ENCODE results near the gene SLITRK3. TPM values are rescaled to one million over a fixed set of nuclear protein-coding genes. Genes with fewer than 3 reads are reported as not detected.
A peak's percentile ranks its signal among the peaks of the same experiment; 100 is the strongest.

SLITRK3 gene, protein sequence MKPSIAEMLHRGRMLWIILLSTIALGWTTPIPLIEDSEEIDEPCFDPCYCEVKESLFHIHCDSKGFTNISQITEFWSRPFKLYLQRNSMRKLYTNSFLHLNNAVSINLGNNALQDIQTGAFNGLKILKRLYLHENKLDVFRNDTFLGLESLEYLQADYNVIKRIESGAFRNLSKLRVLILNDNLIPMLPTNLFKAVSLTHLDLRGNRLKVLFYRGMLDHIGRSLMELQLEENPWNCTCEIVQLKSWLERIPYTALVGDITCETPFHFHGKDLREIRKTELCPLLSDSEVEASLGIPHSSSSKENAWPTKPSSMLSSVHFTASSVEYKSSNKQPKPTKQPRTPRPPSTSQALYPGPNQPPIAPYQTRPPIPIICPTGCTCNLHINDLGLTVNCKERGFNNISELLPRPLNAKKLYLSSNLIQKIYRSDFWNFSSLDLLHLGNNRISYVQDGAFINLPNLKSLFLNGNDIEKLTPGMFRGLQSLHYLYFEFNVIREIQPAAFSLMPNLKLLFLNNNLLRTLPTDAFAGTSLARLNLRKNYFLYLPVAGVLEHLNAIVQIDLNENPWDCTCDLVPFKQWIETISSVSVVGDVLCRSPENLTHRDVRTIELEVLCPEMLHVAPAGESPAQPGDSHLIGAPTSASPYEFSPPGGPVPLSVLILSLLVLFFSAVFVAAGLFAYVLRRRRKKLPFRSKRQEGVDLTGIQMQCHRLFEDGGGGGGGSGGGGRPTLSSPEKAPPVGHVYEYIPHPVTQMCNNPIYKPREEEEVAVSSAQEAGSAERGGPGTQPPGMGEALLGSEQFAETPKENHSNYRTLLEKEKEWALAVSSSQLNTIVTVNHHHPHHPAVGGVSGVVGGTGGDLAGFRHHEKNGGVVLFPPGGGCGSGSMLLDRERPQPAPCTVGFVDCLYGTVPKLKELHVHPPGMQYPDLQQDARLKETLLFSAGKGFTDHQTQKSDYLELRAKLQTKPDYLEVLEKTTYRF
- not detected for total RNA-seq (2013)
- not detected for polyA plus RNA-seq
- not detected in 2 replicates for polyA minus RNA-seq
- total RNA-seq: 0 to 0.46 (median 0) reads per million in 11 experiments

- peaks cover 0 to 20% (median 10%) of the 10 kb centered on the region in 7 donors for H3K9me3 Mint-ChIP-seq
- 5% methylated on average over 19 of the region's 43 CpGs for WGBS (ENCODE audit: insufficient coverage)
- intact Hi-C loops (cut with micrococcal nuclease): no loop called here
- H3K27me3 Mint-ChIP-seq (ENCODE audit: low read depth in 3 of 3): peaks cover 67 to 75% (median 73%) of the 10 kb centered on the region in 3 donors
- DNase-seq: no peak
- H3K4me1 Mint-ChIP-seq: peaks cover 17% of the 10 kb centered on the region
- Histone ChIP-seq H3K9me3 (replicated peaks in 1 of 2; ENCODE audit: control insufficient read depth in 1 of 2, insufficient read depth in 1 of 2, low read length in 2 of 2) (peaks cover 0 to 19% of the 10 kb centered on the region in 2 donors), H3K79me2 (ENCODE audit: insufficient read depth, low read length) (no peaks in the 10 kb centered on the region), H3K36me3 (replicated peaks in 1 of 2; ENCODE audit: control insufficient read depth in 1 of 2, insufficient read depth in 2 of 2, low read length in 2 of 2) (no peaks in the 10 kb centered on the region), H4K20me1 (ENCODE audit: insufficient read depth, low read length) (no peaks in the 10 kb centered on the region), H3K4me2 (replicated peaks; ENCODE audit: extremely low read depth, low read length, poor library complexity, severe bottlenecking) (no peak within 1 kb of the TSS), H3K9ac (ENCODE audit: insufficient read depth, low read length, poor library complexity, severe bottlenecking) (no peak within 1 kb of the TSS), H3K27ac (ENCODE audit: low read depth in 1 of 2, low read length in 2 of 2) (no peak within 1 kb of the TSS), H3K4me3 (replicated peaks in 1 of 3; ENCODE audit: low read depth in 2 of 3, low read length in 3 of 3) (no peak within 1 kb of the TSS), H2AFZ (ENCODE audit: insufficient read depth, low read depth, low read length, poor library complexity, severe bottlenecking) (no peak within 1 kb of the TSS), H3K27me3 (ENCODE audit: control insufficient read depth in 2 of 2, insufficient read depth in 2 of 2, low read length in 2 of 2) (peaks cover 66 to 77% of the 10 kb centered on the region in 2 donors), H3K4me1 (ENCODE audit: control insufficient read depth in 1 of 2, insufficient read depth in 2 of 2, low read length in 2 of 2) (no peaks in the 10 kb centered on the region)
- H3K4me3 Mint-ChIP-seq: peak within 1 kb of the TSS in 1 of 2 donors; percentile 84
- no peaks in the 10 kb centered on the region for H3K36me3 Mint-ChIP-seq
- H3K27ac Mint-ChIP-seq: peak within 1 kb of the TSS in 1 of 7 donors; percentile 52
- TF ChIP-seq, protein P1, sequence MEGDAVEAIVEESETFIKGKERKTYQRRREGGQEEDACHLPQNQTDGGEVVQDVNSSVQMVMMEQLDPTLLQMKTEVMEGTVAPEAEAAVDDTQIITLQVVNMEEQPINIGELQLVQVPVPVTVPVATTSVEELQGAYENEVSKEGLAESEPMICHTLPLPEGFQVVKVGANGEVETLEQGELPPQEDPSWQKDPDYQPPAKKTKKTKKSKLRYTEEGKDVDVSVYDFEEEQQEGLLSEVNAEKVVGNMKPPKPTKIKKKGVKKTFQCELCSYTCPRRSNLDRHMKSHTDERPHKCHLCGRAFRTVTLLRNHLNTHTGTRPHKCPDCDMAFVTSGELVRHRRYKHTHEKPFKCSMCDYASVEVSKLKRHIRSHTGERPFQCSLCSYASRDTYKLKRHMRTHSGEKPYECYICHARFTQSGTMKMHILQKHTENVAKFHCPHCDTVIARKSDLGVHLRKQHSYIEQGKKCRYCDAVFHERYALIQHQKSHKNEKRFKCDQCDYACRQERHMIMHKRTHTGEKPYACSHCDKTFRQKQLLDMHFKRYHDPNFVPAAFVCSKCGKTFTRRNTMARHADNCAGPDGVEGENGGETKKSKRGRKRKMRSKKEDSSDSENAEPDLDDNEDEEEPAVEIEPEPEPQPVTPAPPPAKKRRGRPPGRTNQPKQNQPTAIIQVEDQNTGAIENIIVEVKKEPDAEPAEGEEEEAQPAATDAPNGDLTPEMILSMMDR (IDR thresholded peaks at IDR 0.05): no peak
Observed at GRCh38 chr3:165195640-165196576, at the start of gene SLITRK3. Gene SLITRK3, minus strand, starts transcription at chr3:165196384. Its CDS starts 5,554 bp downstream, at chr3:165190830.
